Skeletal muscle tissue (tissue), 4 donors: Measurements from ENCODE around the gene FGD5. TPM values are rescaled to one million over a fixed set of nuclear protein-coding genes. Genes with fewer than 3 reads are reported as not detected.

Experiments
- H3K27ac ChIP-seq: one replicate; pipeline ENCODE4 v1.7.0; 2013; ENCODE audit warnings: mild to moderate bottlenecking, low read depth, low read length, inconsistent platforms
- H3K27me3 ChIP-seq, 3 donors: one replicate each; pipeline ENCODE4 v1.7.0; 2013; ENCODE audit warnings: low read length in 3 of 3; ENCODE audit not compliant: control insufficient read depth in 3 of 3, insufficient read depth in 3 of 3
- H3K36me3 ChIP-seq, 3 donors: one replicate each; pipeline ENCODE4 v1.7.0; 2013; ENCODE audit warnings: low read length in 3 of 3; ENCODE audit not compliant: control insufficient read depth in 3 of 3, insufficient read depth in 3 of 3
- H3K4me1 ChIP-seq, 3 donors: one replicate each; pipeline ENCODE4 v1.7.0; 2013; ENCODE audit warnings: low read length in 3 of 3, mild to moderate bottlenecking in 3 of 3; ENCODE audit not compliant: control insufficient read depth in 3 of 3, insufficient read depth in 3 of 3
- H3K4me3 ChIP-seq, 3 donors: one replicate each; pipeline ENCODE4 v1.7.0; 2013; ENCODE audit warnings: low read length in 3 of 3
- H3K9ac ChIP-seq, 3 donors: one replicate each; pipeline ENCODE4 v1.7.0; 2013; ENCODE audit warnings: low read length in 3 of 3, mild to moderate bottlenecking in 3 of 3, moderate library complexity in 2 of 3, low read depth in 1 of 3
- H3K9me3 ChIP-seq, 3 donors: one replicate each; pipeline ENCODE4 v1.7.0; 2013; ENCODE audit warnings: low read length in 3 of 3; ENCODE audit not compliant: control insufficient read depth in 3 of 3
- total RNA-seq: library from RNA; depleted of rRNA; stranded (reverse); fragments of >200 nt; gene quantifications from one replicate; pipeline ENCODE4 v1.2.3, GENCODE V29; 2014
- donor health status: Osteomylitis.

The FGD5 gene
- total RNA-seq, 1 donor from 2014 or later: 15.7 TPM

DNA sequence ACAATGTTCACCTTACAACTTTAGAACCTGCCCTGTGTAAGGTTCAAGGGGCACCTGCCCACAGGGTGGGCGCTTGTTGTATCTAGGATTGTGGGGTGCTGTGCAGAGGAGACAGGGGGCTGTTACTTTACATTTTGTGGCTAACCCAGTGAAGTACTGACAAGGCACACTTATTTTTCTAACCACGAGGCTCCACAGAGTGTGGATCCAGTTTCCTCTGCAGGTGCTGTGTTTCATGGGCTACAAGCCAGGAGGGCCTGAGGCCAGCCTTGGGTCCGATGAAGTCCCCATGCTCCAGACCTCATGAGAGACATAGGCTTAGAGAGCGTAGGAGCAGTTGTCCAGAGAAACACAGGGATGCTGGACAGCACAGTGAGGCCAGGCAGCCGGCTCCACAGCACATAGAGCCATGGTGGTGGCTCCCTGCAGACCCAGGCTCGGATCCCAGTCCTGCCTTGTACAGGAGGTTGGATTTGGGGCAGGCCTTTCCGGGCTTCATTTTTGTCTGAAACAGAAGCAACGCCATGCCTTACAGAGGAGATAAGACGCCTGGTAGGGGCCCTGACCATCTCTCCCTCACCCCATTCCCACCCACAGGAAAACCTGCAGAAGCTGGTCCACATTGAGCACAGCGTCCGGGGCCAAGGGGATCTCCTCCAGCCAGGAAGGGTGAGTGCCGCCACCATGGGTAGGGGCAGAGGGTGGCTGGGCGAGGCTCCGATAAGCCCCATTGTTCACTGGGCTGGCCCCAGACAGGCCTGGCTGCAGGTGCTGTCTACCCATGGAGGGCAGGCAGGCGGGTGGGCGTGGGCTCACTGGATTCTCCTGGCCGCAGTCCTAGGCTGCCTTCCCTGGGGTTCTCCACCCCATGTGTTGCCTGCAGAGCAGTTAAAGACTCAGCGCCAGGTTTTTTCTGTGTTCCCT, 88.5 kb downstream of the FGD5 start:
- H3K27me3 ChIP-seq: peaks cover 0 to 2% (median 0%) of the 10 kb centered on the region in 3 donors
- peaks cover 0 to 6% (median 0%) of the 10 kb centered on the region in 3 donors for H3K36me3 ChIP-seq
- no peak overlapping the region for H3K27ac ChIP-seq
- H3K4me1 ChIP-seq: peaks cover 0 to 12% (median 3%) of the 10 kb centered on the region in 3 donors
- H3K9ac ChIP-seq: no peak overlapping the region
- H3K4me3 ChIP-seq: no peak overlapping the region
- no peaks in the 10 kb centered on the region for H3K9me3 ChIP-seq

DNA sequence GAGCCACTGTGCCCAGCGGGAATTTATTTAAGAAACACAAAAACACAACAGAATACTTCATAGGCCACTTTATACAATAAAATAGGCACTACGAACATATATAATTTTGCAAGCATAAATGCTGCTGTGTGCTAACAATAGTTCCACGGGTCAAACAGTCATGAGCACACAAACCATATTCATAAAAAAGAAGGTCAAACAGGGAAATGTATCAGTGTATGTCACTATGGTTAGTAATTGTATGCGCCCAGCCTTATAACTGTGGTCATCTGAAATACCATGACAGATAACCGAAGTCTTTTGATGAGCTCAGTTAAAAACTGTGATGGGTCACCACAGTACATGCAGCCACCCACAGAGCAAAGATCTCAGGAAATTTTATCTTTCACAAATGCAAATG, 90.5 kb downstream of the FGD5 start:
- no peak overlapping the region for H3K4me3 ChIP-seq
- peaks cover 0 to 7% (median 0%) of the 10 kb centered on the region in 3 donors for H3K4me1 ChIP-seq
- H3K36me3 ChIP-seq: peaks cover 0 to 14% (median 0%) of the 10 kb centered on the region in 3 donors
- H3K9ac ChIP-seq: no peak overlapping the region
- peaks cover 0 to 2% (median 1%) of the 10 kb centered on the region in 3 donors for H3K27me3 ChIP-seq
- H3K9me3 ChIP-seq: no peaks in the 10 kb centered on the region
- no peak overlapping the region for H3K27ac ChIP-seq

DNA sequence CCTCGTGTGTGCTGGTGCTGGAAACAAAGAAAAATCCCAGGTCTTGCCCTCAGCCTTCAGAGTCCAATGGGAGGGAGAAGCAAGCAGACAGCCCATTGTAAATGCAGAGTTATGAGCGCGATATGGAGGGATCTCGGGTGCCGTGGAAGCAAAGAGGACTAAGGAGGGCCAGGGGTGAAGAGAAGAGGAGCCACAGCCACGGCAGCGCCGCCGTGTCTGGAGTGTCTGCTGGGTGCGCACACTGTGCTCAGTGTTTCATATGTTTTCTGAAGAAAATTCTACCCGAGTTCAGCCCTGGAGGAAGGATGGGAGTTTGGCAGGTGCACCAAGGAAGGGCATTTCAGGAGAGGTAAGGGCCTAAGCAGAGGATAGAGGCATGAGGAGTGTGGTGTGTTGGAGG, 92.9 kb downstream of the FGD5 start:
- H3K4me3 ChIP-seq: no peak overlapping the region
- no peak overlapping the region for H3K9ac ChIP-seq
- peaks cover 0 to 3% (median 2%) of the 10 kb centered on the region in 3 donors for H3K27me3 ChIP-seq
- H3K27ac ChIP-seq: no peak overlapping the region
- peaks cover 0 to 7% (median 0%) of the 10 kb centered on the region in 3 donors for H3K4me1 ChIP-seq
- peaks cover 0 to 14% (median 0%) of the 10 kb centered on the region in 3 donors for H3K36me3 ChIP-seq
- no peaks in the 10 kb centered on the region for H3K9me3 ChIP-seq

DNA sequence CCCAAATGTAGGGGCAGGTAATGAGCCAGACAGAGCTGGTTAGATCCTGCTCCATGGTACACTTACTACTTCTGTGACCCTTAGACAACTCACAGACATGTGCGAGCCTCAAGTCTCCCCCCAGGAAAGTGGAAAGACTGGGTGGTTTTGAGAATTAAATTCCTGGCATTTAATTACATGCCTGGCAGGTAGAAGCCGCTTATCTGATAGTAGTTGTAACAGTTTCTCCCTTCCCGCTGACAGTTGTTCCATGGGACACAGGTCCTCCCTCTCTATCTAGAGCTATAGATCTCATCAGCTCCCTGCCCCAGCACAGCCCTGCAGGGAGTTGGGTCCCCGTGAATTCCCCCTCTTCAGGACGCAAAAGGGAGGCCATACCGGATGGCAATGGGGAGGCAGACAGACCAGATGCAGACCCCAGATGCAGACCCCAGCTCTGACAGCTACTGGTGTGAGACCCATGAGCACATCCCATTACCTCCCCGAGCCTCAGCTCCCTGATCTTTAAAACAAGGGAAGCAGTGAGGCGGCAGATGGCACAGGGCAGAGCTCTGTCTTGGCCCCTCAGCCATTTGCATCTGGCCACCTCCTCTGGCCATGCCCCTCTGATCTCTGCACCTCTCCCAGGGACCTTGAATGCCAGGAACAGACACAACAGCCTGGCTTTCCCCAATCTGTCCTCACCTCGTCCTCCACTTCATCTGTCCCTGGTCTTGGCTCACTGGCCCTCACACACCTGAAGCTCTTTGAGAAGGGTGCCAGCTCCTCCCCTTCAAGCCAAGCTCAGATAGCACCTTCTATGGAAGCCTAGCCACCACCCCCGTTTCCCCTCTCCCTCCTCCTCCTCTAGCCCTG, 94.5 kb downstream of the FGD5 start:
- peaks cover 0 to 3% (median 2%) of the 10 kb centered on the region in 3 donors for H3K27me3 ChIP-seq
- peaks cover 0 to 17% (median 4%) of the 10 kb centered on the region in 3 donors for H3K36me3 ChIP-seq
- H3K9me3 ChIP-seq: no peaks in the 10 kb centered on the region
- H3K4me3 ChIP-seq: no peak overlapping the region
- no peak overlapping the region for H3K9ac ChIP-seq
- peaks cover 0 to 2% (median 0%) of the 10 kb centered on the region in 3 donors for H3K4me1 ChIP-seq
- no peak overlapping the region for H3K27ac ChIP-seq

DNA sequence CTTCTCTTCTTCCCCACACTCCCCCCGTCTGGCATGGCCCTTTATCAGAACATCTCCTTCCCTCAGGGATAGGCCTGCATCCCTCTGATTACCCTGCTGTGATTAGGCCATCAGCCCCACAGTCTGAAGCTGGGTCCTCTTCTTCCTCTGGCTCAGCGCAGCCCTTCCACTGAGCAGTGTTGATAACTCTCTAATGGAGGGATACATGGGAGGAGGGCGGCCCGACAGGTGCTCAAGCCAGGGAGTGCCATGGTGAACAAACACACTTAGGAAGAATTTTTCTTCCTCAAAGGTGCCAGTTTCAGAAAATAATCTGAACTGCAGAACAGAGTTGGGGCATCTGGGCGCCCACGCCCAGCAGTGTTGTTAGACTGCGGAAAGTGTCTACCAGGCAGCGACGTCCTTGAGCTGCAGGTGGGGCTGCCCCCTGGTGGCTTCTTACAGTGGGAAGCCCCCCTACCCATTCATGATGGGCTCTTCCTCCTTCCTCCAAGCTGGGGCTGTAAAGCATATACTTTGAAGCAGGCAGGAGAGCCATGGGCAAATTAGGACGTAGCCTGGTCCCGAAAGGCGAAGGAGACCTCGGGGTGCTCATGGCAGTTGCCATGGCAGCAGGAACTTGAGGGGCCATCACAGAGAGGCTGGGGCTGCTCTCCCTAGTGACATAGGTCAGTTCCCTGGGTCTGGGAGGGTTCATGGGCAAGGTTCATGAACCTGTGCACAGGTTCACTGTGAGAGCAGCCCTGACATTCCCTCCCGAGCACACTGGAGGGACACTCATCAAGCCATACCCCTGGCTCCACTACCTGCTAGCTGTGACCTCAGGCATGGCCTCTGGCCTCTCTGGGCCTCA, 95.4 kb downstream of the FGD5 start:
- Histone ChIP-seq H3K4me1 (peaks cover 0 to 2% (median 0%) of the 10 kb centered on the region in 3 donors), H3K4me3 (no peak overlapping the region), H3K27me3 (peaks cover 0 to 3% (median 2%) of the 10 kb centered on the region in 3 donors), H3K27ac (no peak overlapping the region), H3K36me3 (peaks cover 0 to 20% (median 4%) of the 10 kb centered on the region in 3 donors), H3K9ac (no peak overlapping the region), H3K9me3 (no peaks in the 10 kb centered on the region)

DNA sequence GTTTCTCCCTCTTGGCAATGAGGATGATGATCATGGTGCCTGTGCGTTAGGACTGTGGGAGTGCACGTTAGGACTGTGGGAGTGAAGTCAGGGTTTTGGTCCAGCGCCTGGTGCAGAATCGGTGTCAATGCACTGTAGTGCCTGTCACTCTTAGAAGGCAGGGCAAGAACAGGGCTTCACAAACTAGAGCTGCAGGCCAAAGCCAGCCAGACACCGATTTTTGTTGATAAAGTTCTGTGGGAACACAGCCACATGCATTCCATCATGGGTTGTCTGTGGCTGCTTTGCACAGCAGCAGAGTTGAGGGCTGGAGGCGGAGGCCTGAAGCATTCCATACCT, 96.0 kb downstream of the FGD5 start:
- no peak overlapping the region for H3K9ac ChIP-seq
- no peak overlapping the region for H3K4me3 ChIP-seq
- peaks cover 0 to 20% (median 4%) of the 10 kb centered on the region in 3 donors for H3K36me3 ChIP-seq
- no peak overlapping the region for H3K27ac ChIP-seq
- peaks cover 0 to 3% (median 2%) of the 10 kb centered on the region in 3 donors for H3K27me3 ChIP-seq
- peaks cover 0 to 2% (median 0%) of the 10 kb centered on the region in 3 donors for H3K4me1 ChIP-seq
- no peaks in the 10 kb centered on the region for H3K9me3 ChIP-seq

DNA sequence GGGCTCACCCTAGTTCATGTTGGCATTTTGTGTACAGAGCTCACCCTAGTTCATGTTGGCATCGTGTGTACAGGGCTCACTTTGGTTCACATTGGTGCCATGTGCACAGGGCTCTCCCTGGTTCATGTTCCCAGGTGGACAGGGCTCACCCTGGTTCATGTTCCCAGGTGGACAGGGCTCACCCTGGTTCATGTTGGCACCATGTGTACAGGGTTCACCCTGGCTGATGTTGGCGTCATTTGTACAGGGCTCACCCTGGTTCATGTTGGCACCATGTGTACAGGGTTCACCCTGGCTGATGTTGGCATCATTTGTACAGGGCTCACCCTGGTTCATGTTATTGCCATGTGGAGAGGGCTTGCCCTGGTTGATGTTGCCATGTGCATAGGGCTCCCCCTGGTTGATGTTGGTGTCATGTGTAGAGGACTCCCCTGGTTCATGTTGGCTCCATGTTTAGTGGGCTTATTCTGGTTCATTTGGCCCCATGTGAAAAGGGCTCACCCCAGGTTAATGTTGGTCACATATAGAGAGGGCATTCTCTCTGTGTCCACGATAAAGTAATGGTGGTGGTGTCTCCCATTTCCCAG, 97.0 kb downstream of the FGD5 start:
- no peak overlapping the region for H3K9ac ChIP-seq
- H3K27me3 ChIP-seq: peaks cover 0 to 3% (median 2%) of the 10 kb centered on the region in 3 donors
- H3K4me1 ChIP-seq: peaks cover 0 to 3% (median under 1%) of the 10 kb centered on the region in 3 donors
- peaks cover 0 to 22% (median 4%) of the 10 kb centered on the region in 3 donors for H3K36me3 ChIP-seq
- no peak overlapping the region for H3K4me3 ChIP-seq
- H3K27ac ChIP-seq: no peak overlapping the region
- H3K9me3 ChIP-seq: no peaks in the 10 kb centered on the region

DNA sequence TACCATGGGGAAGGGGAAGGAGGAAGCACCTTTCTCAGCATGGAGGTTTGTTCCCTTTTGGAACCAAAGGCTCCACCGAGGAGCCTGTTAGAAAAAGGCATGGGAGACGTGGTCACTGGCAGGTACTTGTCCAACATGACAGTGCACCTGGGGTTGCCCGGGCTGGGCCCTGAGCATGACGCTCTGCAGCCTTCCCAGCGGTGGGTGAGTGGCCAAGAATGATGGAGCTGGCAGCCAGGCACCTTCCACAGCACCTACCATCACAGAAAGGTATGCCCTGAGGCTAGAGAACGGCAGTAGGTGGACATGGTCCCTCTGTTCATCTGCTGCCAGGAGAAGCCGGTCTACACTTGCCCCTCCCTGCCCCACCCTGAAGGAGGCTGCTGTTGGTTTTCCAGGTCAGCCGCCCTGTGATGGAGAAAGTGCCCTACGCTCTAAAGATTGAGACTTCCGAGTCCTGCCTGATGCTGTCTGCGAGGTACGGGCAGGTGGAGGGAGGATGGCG, 99.6 kb downstream of the FGD5 start:
- Histone ChIP-seq H3K4me1 (peaks cover 3 to 10% (median 8%) of the 10 kb centered on the region in 3 donors), H3K9ac (no peak overlapping the region), H3K9me3 (no peaks in the 10 kb centered on the region), H3K27ac (no peak overlapping the region), H3K4me3 (no peak overlapping the region), H3K36me3 (peaks cover 0 to 12% (median 4%) of the 10 kb centered on the region in 3 donors), H3K27me3 (peaks cover 0 to 3% (median 0%) of the 10 kb centered on the region in 3 donors)

DNA sequence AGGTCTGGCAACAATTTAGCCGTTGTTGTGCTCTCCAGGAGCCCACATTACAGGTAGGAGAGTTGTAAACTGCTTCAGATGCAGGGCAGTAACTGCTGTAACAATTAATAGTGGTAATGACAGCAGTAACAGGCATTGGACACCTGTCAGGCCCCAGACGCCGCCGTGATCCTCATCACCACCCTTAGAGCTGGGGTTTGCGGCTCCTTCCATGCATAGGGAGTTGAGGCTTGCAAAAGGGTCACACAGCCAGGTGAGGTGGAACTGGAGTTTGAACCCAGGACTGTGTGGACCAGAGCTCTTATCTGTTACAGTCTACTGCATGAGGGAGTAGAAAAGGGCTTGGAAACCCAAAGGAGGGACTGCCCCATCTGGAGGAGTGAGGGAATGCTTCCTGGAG, 101.8 kb downstream of the FGD5 start:
- Histone ChIP-seq H3K4me1 (peaks cover 3 to 8% (median 8%) of the 10 kb centered on the region in 3 donors), H3K4me3 (no peak overlapping the region), H3K36me3 (peaks cover 0 to 20% (median 7%) of the 10 kb centered on the region in 3 donors), H3K27ac (no peak overlapping the region), H3K9ac (no peak overlapping the region), H3K9me3 (no peaks in the 10 kb centered on the region), H3K27me3 (no peaks in the 10 kb centered on the region)
